Placental pericyte (primary cell): ENCODE results near the gene RBMXL2. TPM values are rescaled to one million over a fixed set of nuclear protein-coding genes. Genes with fewer than 3 reads are reported as not detected.

Experiments used
- total RNA-seq: library from RNA; depleted of rRNA; stranded (reverse); fragments of >200 nt; gene quantifications from 2 replicates; pipeline ENCODE4 v1.2.3, GENCODE V29; 2012

RBMXL2 gene
- total RNA-seq = not detected in 2 replicates

GRCh38 chr11:7088921-7089320 is at the start of gene RBMXL2:
Gene RBMXL2, plus strand, starts transcription at chr11:7088998. Its CDS starts 123 bp downstream, at chr11:7089121.

Other genes with a start within 250 kb of the RBMXL2 start
- not detected in 2 replicates for gene OR10A5, start 243.3 kb upstream of the RBMXL2 start, total RNA-seq
- not detected in 2 replicates for gene OR10A2, start 225.9 kb upstream of the RBMXL2 start, total RNA-seq
- gene OR10A4, start 212.4 kb upstream of the RBMXL2 start, total RNA-seq = not detected in 2 replicates
- 0.22 and 1.4 TPM in 2 replicates for gene OR2D2, start 196.5 kb upstream of the RBMXL2 start, total RNA-seq
- not detected in 2 replicates for gene OR2D3, start 168.0 kb upstream of the RBMXL2 start, total RNA-seq
- gene ZNF215, start 162.6 kb upstream of the RBMXL2 start, total RNA-seq = 0.44 and 6.3 TPM in 2 replicates
- 0.22 and 1.4 TPM in 2 replicates for gene ZNF214, start 68.7 kb upstream of the RBMXL2 start, total RNA-seq
- 0.14 TPM in 1 of 2 replicates, not detected in the other for gene NLRP14, start 68.5 kb upstream of the RBMXL2 start, total RNA-seq
- gene SYT9, start 162.9 kb downstream of the RBMXL2 start, total RNA-seq = 0.43 TPM in 1 of 2 replicates, not detected in the other